ENCODE measurements around the gene MYH9.

The MYH9 gene

DNA sequence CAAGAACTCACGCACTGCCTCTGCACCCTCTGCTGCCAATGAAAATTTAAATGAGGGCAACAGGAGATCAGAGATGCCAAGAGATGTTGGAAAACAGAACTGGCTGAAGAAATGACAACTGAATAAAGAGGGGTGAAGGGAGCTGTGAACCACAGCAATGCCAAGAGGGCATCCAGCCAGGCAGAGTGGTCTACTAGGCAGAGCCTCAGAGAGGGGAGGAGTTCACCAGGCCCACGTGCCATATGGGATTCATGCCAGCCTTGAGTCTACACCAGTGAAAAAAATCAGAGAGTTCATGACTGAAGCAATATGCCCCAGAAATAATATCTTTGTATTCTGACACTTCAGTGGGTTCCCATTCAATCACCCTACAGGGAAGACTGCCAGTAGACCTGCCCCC lies 152.8 kb downstream of the MYH9 start:
- no peak overlapping the region for H3K4me3 ChIP-seq (ENCODE audit: low read depth, low read length)
- TF ChIP-seq, protein P1, sequence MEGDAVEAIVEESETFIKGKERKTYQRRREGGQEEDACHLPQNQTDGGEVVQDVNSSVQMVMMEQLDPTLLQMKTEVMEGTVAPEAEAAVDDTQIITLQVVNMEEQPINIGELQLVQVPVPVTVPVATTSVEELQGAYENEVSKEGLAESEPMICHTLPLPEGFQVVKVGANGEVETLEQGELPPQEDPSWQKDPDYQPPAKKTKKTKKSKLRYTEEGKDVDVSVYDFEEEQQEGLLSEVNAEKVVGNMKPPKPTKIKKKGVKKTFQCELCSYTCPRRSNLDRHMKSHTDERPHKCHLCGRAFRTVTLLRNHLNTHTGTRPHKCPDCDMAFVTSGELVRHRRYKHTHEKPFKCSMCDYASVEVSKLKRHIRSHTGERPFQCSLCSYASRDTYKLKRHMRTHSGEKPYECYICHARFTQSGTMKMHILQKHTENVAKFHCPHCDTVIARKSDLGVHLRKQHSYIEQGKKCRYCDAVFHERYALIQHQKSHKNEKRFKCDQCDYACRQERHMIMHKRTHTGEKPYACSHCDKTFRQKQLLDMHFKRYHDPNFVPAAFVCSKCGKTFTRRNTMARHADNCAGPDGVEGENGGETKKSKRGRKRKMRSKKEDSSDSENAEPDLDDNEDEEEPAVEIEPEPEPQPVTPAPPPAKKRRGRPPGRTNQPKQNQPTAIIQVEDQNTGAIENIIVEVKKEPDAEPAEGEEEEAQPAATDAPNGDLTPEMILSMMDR (IDR thresholded peaks at IDR 0.05; ENCODE audit: low read depth, low read length): no peak

DNA sequence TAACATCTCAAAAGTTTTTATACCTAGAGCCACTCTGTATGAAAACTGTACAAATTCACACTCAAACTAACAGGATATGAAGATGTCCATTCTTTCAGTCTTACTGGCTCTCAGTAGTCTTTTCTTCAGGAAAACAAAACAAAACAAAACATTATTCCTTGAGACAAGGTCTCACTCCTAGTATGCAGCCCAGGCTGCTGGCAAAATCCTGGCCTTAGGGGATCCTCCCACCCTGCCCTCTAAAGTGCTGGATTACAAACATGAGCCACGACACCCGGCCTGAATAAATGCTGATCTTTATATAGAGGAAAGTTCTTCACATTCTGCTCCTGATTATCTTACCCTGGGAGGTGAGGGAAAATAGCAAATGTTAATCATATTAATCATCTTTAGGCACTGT lies 153.6 kb downstream of the MYH9 start:
- TF ChIP-seq, protein P1 (IDR thresholded peaks at IDR 0.05; ENCODE audit: low read depth, low read length): no peak
- H3K4me3 ChIP-seq (ENCODE audit: low read depth, low read length): no peak overlapping the region

DNA sequence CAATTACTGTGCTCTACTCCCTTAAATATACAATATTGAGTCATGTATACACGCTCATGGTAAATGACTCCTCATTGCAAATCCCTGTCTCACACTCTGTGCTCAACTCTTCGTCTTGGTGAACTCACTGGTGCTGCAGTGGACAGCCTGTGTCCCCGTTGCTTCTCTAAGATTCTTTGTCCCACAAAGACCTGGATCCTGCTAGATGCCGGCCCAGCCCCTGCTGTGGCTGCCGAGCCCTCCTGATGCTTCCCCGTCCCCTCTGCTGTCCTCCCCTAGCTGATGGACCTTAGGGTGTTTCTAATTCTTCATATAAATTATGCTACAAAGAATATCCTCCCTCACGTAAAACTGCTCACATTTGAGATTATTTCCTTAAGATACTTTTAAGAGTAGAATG lies 154.0 kb downstream of the MYH9 start:
- H3K4me3 ChIP-seq (ENCODE audit: low read depth, low read length): no peak overlapping the region
- TF ChIP-seq, protein P1 (IDR thresholded peaks at IDR 0.05; ENCODE audit: low read depth, low read length): no peak

DNA sequence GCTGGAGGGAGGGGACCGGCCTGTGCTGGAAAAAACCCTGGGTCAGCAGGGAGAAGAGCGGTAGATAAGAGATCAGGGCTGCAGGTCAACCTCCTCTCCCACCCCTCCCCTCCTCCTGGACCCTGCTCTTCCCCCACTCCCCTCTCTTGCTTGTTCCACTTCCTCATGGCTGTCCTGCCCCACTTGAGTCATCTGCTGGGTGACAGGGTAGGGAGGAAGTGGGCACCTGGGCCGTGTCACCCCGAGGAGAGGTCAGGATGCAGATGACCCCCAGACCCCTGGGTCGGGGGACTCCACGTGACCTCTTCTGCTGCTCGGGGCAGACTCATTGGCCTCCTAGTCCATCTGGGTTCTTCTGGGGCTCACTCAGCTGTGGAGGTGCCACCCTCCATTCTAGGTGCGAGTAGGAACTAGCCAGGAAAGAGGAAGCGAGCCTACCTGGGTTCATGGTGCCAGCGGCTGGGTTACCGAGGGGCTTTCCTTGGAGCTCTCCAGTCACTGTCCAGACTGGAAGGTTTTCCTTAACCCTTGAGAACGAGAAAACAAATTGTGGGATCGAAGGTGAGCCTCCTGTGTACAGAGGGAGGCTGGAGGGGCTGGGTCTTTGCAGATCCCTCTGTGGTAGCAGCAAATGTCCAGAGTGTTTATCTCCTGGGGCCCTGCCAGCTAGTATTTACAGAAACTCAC lies 154.9 kb downstream of the MYH9 start:
- H3K4me3 ChIP-seq (ENCODE audit: low read depth, low read length): no peak overlapping the region
- TF ChIP-seq, protein P1 (IDR thresholded peaks at IDR 0.05; ENCODE audit: low read depth, low read length): no peak
